ENCODE results near the gene ZBTB24.

ZBTB24 gene

GRCh38 chr6:109454496-109455436 lies 28.3 kb downstream of the ZBTB24 start:
- H3K27ac ChIP-seq, result peak overlapping the region; percentile 40; the same call in 1 of the 2 replicates
- TF ChIP-seq, protein P1, sequence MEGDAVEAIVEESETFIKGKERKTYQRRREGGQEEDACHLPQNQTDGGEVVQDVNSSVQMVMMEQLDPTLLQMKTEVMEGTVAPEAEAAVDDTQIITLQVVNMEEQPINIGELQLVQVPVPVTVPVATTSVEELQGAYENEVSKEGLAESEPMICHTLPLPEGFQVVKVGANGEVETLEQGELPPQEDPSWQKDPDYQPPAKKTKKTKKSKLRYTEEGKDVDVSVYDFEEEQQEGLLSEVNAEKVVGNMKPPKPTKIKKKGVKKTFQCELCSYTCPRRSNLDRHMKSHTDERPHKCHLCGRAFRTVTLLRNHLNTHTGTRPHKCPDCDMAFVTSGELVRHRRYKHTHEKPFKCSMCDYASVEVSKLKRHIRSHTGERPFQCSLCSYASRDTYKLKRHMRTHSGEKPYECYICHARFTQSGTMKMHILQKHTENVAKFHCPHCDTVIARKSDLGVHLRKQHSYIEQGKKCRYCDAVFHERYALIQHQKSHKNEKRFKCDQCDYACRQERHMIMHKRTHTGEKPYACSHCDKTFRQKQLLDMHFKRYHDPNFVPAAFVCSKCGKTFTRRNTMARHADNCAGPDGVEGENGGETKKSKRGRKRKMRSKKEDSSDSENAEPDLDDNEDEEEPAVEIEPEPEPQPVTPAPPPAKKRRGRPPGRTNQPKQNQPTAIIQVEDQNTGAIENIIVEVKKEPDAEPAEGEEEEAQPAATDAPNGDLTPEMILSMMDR (IDR thresholded peaks at IDR 0.05), result 0 out of 2 replicates have a peak, but pooled peaks have one; percentile 4
- TF ChIP-seq ZFX (IDR thresholded peaks at IDR 0.05; ENCODE audit: borderline replicate concordance), result no peak

DNA sequence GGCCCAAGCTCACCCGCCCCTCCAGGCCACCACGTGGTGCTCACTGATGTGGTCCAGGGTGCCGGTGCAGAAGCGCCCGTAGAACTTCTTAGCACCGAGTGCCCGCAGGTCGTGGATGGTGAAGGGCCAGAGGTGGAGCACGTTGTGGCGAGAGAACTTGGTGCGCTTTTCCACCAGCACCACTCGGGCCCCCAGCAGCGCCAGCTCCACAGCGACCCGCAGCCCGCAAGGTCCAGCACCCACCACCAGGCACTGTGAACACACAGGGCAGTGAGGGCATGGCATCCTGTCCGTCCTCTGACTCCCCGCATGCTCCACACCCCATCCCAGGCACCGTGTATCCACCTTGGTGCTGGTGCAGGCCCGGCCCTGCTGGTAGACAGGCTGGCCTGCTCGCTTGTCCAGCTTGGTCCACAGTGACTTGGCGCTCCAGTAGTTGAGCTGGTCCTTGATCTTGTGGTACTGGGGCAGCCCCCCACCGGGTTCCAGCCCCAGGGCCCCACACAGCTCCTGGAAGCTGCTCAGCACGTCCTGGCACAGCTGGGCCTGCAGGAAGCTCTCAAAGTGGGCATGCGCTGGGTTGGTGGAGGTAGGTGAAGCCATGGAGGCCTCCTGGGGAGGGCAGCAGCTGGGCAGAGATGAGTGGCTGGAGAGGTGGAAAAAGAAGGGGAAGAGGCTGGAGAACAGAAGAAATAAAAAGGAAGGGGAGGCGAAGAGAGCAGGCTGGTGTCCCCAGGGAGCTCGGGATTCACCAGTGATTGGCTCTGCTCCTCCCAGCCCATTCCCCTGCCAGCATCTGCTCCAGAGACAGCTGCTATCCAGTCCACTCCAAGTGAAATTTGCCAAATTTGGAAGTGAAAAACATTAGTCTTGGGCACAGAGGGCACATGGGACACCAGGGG lies 29.2 kb downstream of the ZBTB24 start:
- H3K27ac ChIP-seq, result no peak overlapping the region
- TF ChIP-seq ZFX (IDR thresholded peaks at IDR 0.05; ENCODE audit: borderline replicate concordance), result no peak
- TF ChIP-seq, protein P1 (IDR thresholded peaks at IDR 0.05), result no peak

DNA sequence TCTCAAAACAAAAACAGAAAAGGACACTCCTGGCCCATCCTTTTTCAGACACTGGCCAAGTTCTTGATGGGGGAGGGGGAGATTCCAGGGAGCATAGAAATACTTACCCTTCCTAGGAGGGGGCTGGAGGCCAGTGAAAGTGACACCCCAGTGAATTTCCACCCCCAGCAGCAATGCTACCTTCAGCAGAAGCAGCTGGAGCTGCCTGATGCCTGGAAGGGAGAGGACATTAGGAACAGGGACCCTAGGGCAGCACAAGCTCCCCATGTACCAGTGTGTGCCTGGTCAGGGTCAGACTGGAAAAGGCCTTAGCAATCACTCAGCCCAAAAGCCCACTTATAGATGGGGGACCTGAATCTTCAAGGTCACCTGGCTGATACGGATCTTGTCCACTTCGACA lies 29.9 kb downstream of the ZBTB24 start:
- H3K27ac ChIP-seq, result no peak overlapping the region

GRCh38 chr6:109452181-109452580 lies 30.8 kb downstream of the ZBTB24 start:
- H3K27ac ChIP-seq, result 0 out of 2 replicates have a peak overlapping the region, but pooled peaks have one; percentile 10
- TF ChIP-seq, protein P1 (IDR thresholded peaks at IDR 0.05), result no peak
- no peak for TF ChIP-seq ZFX (IDR thresholded peaks at IDR 0.05; ENCODE audit: borderline replicate concordance)

More for the DNA sequence above, 29.9 kb downstream of the ZBTB24 start:
- no peak for TF ChIP-seq ZFX (IDR thresholded peaks at IDR 0.05; ENCODE audit: borderline replicate concordance)
- TF ChIP-seq, protein P1 (IDR thresholded peaks at IDR 0.05), result no peak

DNA sequence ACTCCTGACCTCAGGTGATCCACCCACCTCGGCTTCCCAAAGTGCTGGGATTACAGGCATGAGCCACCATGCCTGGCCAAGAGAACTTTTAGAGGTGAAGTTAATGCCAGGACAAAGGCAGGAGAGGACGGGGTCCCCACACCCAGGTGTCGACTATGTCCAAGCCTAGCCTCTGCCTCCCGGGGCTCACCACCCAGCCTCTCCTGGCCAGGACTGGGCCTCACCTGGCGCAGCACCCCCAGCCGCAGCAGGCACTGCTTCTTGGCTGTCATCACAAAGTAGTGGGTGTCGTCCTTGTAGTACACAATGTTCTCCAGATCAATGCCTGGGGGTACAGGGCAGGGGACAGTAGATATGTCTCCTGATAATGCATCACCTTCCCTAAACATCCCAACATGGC lies 31.6 kb downstream of the ZBTB24 start:
- H3K27ac ChIP-seq, result no peak overlapping the region
- TF ChIP-seq ZFX (IDR thresholded peaks at IDR 0.05; ENCODE audit: borderline replicate concordance), result no peak
- TF ChIP-seq, protein P1 (IDR thresholded peaks at IDR 0.05), result no peak

DNA sequence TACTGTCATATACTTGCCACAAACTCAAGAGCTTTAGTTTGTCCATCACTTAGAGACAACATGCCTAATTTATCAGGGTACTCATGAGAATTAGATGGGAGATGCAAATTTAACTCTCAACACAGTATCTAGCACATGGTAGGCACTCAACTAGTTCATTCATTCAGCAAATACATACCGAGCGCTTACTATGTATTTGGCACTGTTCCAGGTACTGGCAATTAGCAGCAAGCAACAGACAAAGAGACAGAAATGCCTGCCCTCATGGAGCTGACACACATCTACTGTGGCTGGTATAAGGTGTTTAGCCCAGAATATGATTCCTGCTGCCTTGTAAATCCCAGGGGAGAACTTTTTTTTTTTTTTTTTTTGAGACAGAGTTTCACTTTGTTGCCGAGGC lies 32.2 kb downstream of the ZBTB24 start:
- H3K27ac ChIP-seq, result no peak overlapping the region
- TF ChIP-seq, protein P1 (IDR thresholded peaks at IDR 0.05), result no peak
- no peak for TF ChIP-seq ZFX (IDR thresholded peaks at IDR 0.05; ENCODE audit: borderline replicate concordance)

Measured in 22Rv1 (cell line).